ENCODE results near the gene GOSR1.
"Not testable (repeated sequence)": the region's sequence is repeated elsewhere in the genome, so short reads cannot be mapped to it uniquely, and the experiment has no call there.

Gene GOSR1

GRCh38 chr17:30477083-30477773 lies at the start of gene GOSR1:
Gene GOSR1, plus strand, starts transcription at chr17:30477408. Its CDS starts 26 bp downstream, at chr17:30477434.
- DNase-seq (ENCODE audit: low read depth): peak; percentile 86

- no peak for DNase-seq (ENCODE audit: low read depth)
Measured at GRCh38 chr17:30427611-30428010, 49.6 kb upstream of the GOSR1 start.

GRCh38 chr17:30429155-30429554 lies 48.1 kb upstream of the GOSR1 start:
- no peak for DNase-seq (ENCODE audit: low read depth)

- no peak for DNase-seq (ENCODE audit: low read depth)
Measured at GRCh38 chr17:30433514-30433913, 43.7 kb upstream of the GOSR1 start.

GRCh38 chr17:30436729-30437128 lies 40.5 kb upstream of the GOSR1 start:
- no peak for DNase-seq (ENCODE audit: low read depth)

- no peak for DNase-seq (ENCODE audit: low read depth)
Measured at GRCh38 chr17:30443721-30444120, 33.5 kb upstream of the GOSR1 start.

- not testable (repeated sequence) for DNase-seq (ENCODE audit: low read depth)
Measured at GRCh38 chr17:30446640-30447039, 30.6 kb upstream of the GOSR1 start.

DNA sequence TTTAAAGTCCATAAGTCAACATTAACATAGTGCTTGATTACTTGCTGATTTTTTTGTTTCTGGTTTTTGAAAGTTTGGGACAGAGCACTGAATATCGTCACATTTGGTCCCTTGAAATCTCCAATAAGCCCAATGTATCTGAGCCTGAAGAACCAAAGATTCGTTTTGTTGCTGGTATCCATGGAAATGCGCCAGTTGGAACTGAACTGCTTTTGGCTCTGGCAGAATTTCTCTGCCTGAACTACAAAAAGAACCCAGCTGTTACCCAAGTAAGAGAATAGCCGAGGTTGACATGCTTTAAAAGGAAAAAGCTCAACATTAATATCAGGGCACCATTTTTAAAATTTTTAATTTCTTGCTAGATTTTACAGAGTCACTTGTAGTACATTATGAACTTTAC lies 27.7 kb upstream of the GOSR1 start:
- DNase-seq (ENCODE audit: low read depth): no peak

DNA sequence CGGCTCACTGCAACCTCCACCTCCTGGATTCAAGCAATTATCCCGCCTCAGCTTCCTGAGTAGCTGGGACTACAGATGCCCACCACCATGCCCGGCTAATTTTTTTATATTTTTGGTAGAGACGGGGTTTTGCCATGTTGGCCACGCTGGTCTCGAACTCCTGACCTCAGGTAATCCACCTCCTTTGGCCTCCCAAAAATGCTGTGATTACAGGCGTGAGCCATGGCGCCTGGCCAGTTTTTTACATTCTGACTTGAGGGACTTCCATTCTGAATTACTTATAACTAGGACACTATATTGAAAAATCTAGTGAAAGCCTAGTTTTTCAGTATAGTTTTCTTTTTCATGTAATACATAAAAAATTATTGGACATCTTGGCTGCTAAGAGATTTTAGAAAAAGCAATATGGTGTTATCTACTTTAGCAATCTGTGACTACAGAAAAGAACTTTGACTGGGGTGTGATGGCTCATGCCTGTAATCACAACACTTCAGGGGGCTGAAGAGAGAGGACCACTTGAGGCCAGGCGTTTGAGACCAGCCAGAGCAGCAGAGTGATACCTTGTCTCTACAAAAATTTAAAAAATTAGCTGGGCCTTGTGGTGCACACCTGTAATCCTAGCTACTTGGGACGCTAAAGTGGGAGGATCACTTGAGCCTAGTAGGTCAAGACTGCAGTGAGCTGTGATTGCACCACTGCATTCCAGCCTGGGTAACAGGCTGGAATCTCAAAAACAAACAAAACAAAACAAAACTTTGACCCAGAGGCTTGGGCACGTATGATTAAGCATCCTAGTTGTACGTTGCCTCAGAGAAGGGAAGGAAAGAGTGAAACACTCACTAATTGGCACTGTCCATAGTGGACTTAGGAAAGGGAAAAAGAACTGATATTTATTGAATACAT lies 26.8 kb upstream of the GOSR1 start:
- no peak for DNase-seq (ENCODE audit: low read depth)

DNA sequence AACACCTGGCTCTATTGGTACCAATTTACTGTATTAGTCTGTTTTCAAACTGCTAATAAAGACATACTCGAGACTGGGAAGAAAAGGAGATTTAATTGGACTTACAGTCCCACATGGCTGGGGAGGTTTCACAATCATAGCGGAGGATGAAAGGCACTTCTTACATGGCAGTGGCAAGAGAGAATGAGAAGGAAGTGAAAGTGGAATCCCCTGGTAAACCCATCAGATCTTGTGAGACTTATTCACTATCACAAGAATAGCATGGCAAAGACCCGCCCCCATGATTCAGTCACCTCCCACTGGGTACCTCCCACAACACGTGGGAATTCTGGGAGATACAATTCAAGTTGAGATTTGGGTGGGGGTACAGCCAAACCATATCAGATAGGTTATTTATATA lies 22.6 kb upstream of the GOSR1 start:
- no peak for DNase-seq (ENCODE audit: low read depth)

GRCh38 chr17:30458371-30458770 lies 18.8 kb upstream of the GOSR1 start:
- DNase-seq (ENCODE audit: low read depth): no peak

DNA sequence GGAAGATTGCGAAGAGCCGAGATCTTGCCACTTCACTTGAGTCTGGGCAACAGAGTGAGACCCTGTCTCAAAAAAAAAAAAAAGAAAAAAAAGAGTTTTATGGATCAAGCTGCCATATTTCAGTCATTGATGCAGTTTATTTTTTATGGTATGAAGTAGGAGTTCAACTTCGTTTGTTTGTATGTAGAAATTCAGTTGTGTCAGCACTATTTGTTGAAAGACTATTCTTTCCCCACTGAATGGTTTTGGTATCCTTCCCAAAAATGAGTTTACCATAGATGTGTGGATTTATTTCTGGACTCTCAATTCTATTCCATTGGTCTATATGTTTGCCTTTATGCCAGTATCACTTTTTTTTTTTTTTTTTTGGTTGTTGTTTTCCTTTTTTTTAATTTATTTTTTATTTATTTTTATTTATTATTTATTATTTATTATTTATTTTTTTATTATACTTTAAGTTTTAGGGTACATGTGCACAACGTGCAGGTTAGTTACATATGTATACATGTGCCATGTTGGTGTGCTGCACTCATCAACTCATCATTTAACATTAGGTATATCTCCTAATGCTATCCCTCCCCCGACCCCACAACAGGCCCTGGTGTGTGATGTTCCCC lies 18.3 kb upstream of the GOSR1 start:
- not testable (repeated sequence) for DNase-seq (ENCODE audit: low read depth)

DNA sequence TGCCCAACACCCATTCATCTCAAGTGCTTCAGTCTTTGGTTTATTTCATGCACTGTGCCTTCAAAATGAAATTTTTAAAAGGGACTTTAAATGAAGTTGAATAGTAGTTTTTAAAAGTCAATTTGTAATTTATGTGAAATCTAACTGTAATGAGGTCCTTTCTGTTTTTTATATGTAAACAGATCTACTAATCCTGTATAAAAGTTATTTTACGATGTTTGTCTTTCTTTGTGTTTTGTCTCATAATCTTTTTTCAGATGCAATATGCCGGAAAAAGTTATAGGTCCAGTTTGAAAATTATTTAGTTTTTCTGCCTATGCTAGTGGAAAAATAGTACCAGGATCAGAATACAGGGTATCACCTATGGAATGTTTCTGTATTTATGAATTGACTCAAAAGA lies 8.7 kb upstream of the GOSR1 start:
- no peak for DNase-seq (ENCODE audit: low read depth)

GRCh38 chr17:30472238-30472890 lies 4.8 kb upstream of the GOSR1 start:
- DNase-seq (ENCODE audit: low read depth): no peak

DNA sequence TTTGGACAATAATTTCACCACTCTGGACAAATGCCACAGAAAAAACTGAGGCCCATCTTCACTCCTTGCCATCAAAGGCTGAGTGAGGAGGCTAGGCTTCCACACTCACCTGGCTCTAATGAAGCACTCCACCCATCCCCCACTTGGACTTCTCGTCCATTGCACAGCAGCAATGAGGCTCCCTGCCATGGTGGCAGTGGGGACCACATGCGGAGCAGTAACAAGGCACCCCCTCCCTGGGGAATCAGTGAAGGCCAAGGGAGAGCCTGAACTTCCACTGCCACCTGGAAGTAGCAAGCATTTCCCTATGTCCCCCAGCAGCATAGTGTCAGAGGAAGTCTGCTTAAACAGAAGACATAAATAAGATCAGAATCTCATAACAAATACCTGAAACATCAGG lies 2.0 kb upstream of the GOSR1 start:
- DNase-seq (ENCODE audit: low read depth): no peak

DNA sequence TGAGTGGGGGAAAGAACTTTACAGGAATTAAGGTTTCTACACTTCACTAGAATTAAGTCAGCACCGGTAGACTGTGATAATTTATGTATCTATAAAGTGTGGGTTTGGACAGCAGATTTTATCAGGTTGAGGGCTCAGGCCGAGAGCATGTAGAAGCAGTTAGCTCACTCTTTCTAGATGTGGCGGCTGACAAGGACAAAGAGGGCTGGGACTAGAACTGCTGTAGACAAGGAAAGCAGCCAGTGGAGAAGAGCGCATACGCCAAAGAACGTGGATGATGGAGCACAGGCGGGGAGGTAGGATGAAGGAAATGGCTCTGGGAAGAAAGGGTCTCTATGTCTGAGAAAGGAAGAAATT lies 504 bp upstream of the GOSR1 start:
- DNase-seq (ENCODE audit: low read depth): peak; percentile 9

GRCh38 chr17:30477774-30478115 lies 537 bp downstream of the GOSR1 start:
- no peak for DNase-seq (ENCODE audit: low read depth)

- DNase-seq (ENCODE audit: low read depth): no peak
Measured at GRCh38 chr17:30482555-30482954, 5.3 kb downstream of the GOSR1 start.

GRCh38 chr17:30483159-30483558 lies 6.0 kb downstream of the GOSR1 start:
- DNase-seq (ENCODE audit: low read depth): no peak

DNA sequence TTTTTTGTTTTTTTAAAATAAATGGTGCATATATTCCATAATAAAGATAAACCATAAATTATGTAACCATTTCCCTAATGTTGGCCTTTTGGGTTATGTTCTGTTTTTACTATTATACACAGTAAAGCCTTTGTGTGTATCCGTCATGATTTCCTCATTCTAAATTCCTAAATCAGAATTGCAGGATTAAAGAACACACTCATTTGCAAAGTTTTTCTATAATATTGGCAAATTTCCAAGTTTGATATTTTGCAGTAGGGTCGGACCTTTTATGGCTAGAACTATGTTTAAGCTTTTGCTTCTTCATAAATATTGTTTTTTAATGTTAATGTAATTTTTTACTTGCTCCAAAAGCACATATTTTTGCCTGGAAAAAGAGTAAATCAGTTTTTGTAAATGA lies 16.6 kb downstream of the GOSR1 start:
- no peak for DNase-seq (ENCODE audit: low read depth)

DNA sequence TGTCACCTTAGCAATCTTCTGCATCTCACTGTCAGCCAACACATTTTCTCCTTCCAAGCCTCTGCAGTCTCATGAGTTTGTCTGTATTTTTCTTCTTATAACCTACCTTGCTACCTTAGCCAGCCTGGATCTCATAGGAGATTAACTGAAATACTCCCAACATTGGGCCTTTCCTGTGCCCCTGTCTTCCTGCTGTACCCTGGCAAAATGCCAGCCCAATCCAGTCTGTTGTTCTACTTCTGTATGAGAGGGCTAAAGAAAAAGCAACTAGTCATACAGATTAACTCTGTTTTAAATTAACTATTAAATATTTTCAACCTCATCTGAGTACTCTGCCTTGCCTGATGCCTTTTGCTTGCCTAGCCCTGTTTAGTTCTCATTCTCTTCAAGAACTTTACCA lies 18.4 kb downstream of the GOSR1 start:
- no peak for DNase-seq (ENCODE audit: low read depth)

- DNase-seq (ENCODE audit: low read depth): no peak
Measured at GRCh38 chr17:30503558-30503957, 26.4 kb downstream of the GOSR1 start.
